ENCODE data around the gene FOXO1.

DNA sequence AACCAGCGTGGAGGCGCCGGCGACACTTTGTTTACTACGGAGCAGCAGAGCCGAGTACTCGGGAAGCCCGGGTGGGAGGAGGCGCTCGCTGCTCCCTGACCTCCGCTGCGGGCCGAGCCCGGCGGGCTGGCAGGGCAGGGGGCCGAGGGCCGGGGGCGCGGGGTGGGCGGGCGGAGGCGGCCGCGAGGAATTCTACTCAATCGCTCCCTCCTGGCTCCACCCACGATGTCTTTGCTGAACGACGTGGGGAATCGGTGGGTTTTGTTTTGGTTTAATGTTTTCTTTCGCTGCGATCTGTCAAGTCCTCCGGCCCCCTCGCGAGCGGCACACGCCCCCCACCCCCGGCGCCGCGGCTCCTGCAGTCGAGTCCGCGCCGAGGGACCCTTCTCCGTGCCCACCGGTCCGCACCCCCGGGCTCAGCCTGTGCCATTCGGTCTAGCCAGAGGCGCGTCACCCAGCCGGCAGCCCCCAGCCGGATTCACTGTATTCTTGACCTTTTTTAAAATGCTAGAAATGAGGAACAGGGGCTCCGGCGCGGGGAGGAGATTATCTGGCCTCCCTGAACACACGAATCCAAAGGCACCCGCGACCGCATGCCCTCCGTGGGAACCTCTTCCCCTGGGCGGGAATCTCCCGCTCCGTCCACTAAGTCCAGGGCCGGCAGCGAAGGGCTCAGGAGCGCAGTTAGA, 636 bp upstream of the FOXO1 start:
- TF ChIP-seq, protein P1, sequence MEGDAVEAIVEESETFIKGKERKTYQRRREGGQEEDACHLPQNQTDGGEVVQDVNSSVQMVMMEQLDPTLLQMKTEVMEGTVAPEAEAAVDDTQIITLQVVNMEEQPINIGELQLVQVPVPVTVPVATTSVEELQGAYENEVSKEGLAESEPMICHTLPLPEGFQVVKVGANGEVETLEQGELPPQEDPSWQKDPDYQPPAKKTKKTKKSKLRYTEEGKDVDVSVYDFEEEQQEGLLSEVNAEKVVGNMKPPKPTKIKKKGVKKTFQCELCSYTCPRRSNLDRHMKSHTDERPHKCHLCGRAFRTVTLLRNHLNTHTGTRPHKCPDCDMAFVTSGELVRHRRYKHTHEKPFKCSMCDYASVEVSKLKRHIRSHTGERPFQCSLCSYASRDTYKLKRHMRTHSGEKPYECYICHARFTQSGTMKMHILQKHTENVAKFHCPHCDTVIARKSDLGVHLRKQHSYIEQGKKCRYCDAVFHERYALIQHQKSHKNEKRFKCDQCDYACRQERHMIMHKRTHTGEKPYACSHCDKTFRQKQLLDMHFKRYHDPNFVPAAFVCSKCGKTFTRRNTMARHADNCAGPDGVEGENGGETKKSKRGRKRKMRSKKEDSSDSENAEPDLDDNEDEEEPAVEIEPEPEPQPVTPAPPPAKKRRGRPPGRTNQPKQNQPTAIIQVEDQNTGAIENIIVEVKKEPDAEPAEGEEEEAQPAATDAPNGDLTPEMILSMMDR (IDR thresholded peaks at IDR 0.05), result no peak
- TF ChIP-seq POLR2A (IDR thresholded peaks at IDR 0.05), result no peak

Data from lower leg skin (tissue), 3 donors.